Colonic mucosa (tissue), 4 donors: Measurements from ENCODE around the gene KRT27. TPM values are rescaled to one million over a fixed set of nuclear protein-coding genes. Genes with fewer than 3 reads are reported as not detected.

Experiments
- DNase-seq: peaks from one replicate; pipeline ENCODE4 v3.0.0-alpha.2; 2020
- H3K27ac ChIP-seq: fragments of 200-600 bp; one replicate; pipeline ENCODE4 v1.8.0; 2021
- H3K27me3 ChIP-seq: fragments of 200-600 bp; one replicate; pipeline ENCODE4 v1.8.0; 2021
- H3K36me3 ChIP-seq: fragments of 200-600 bp; one replicate; pipeline ENCODE4 v1.8.0; 2021
- H3K4me1 ChIP-seq: fragments of 200-600 bp; one replicate; pipeline ENCODE4 v1.8.0; 2021; ENCODE audit warnings: mild to moderate bottlenecking
- H3K4me3 ChIP-seq: fragments of 200-600 bp; one replicate; pipeline ENCODE4 v1.8.0; 2021
- H3K9ac ChIP-seq, 2 donors: one replicate each; pipeline ENCODE4 v1.7.0; 2013; ENCODE audit warnings: control low read depth in 2 of 2, low read depth in 2 of 2, low read length in 2 of 2
- H3K9me3 ChIP-seq: fragments of 200-600 bp; one replicate; pipeline ENCODE4 v1.8.0; 2021
- CTCF ChIP-seq: fragments of 200-600 bp; IDR thresholded peaks from one replicate; pipeline ENCODE4 v1.8.0; 2022; ENCODE audit warnings: antibody characterized with exemption, mild to moderate bottlenecking
- intact Hi-C: fragments of 100-400 bp; cut with DNase I; formaldehyde crosslinking; loops from one replicate; pipeline ENCODE4 v1.14.1; 2022
- total RNA-seq, 2 donors: library from RNA; stranded (reverse); fragmentation: NEBNext Ultra II Directional in 1 of 2; extraction: Animal tissue kit (Norgen Biotek cat#: 25700) in 1 of 2; gene quantifications; one replicate each; pipeline ENCODE4 v1.2.1, GENCODE V29; 2021
- donor health status: healthy.
- donor health status: DM: no; HTN: no; CAD: no.
- donor health status: DM: no; HTN: no; CAD: no.

The KRT27 gene
- total RNA-seq, 2 donors from 2014 or later: not detected

GRCh38 chr17:40813804-40814203, 31.5 kb upstream of the KRT27 start:
- no peak for TF ChIP-seq CTCF
- Histone ChIP-seq H3K4me1 (no peaks in the 10 kb centered on the region), H3K27me3 (peaks cover 12% of the 10 kb centered on the region), H3K9ac (no peak overlapping the region), H3K27ac (no peak overlapping the region), H3K36me3 (no peaks in the 10 kb centered on the region), H3K4me3 (no peak overlapping the region), H3K9me3 (no peaks in the 10 kb centered on the region)
- intact Hi-C loops: no loop called here
- DNase-seq: no peak

GRCh38 chr17:40812639-40813038, 30.3 kb upstream of the KRT27 start:
- TF ChIP-seq CTCF: no peak
- intact Hi-C loops: no loop called here
- no peaks in the 10 kb centered on the region for H3K9me3 ChIP-seq
- H3K9ac ChIP-seq: no peak overlapping the region
- H3K27ac ChIP-seq: no peak overlapping the region
- H3K36me3 ChIP-seq: no peaks in the 10 kb centered on the region
- no peak for DNase-seq
- no peaks in the 10 kb centered on the region for H3K4me1 ChIP-seq
- no peak overlapping the region for H3K4me3 ChIP-seq
- peaks cover 16% of the 10 kb centered on the region for H3K27me3 ChIP-seq

GRCh38 chr17:40810494-40810893, 28.1 kb upstream of the KRT27 start:
- H3K4me3 ChIP-seq: no peak overlapping the region
- no peak overlapping the region for H3K27ac ChIP-seq
- H3K27me3 ChIP-seq: peaks cover 16% of the 10 kb centered on the region
- H3K4me1 ChIP-seq: no peaks in the 10 kb centered on the region
- H3K36me3 ChIP-seq: no peaks in the 10 kb centered on the region
- DNase-seq: no peak
- TF ChIP-seq CTCF: no peak
- no peak overlapping the region for H3K9ac ChIP-seq
- H3K9me3 ChIP-seq: no peaks in the 10 kb centered on the region
- intact Hi-C loops: no loop called here

- Histone ChIP-seq H3K27me3 (peaks cover 16% of the 10 kb centered on the region), H3K27ac (no peak overlapping the region)
- intact Hi-C loops: no loop called here
Observed at GRCh38 chr17:40809721-40810421, 27.5 kb upstream of the KRT27 start.

GRCh38 chr17:40806131-40806530, 23.8 kb upstream of the KRT27 start:
- no peak overlapping the region for H3K4me3 ChIP-seq
- no peaks in the 10 kb centered on the region for H3K9me3 ChIP-seq
- no peaks in the 10 kb centered on the region for H3K36me3 ChIP-seq
- no peaks in the 10 kb centered on the region for H3K4me1 ChIP-seq
- no peak overlapping the region for H3K9ac ChIP-seq
- DNase-seq: no peak
- no peak overlapping the region for H3K27ac ChIP-seq
- peaks cover 14% of the 10 kb centered on the region for H3K27me3 ChIP-seq
- no peak for TF ChIP-seq CTCF
- intact Hi-C loops: no loop called here

More at GRCh38 chr17:40809721-40810421, 27.5 kb upstream of the KRT27 start:
- no peaks in the 10 kb centered on the region for H3K36me3 ChIP-seq
- no peaks in the 10 kb centered on the region for H3K9me3 ChIP-seq
- H3K4me1 ChIP-seq: no peaks in the 10 kb centered on the region
- H3K9ac ChIP-seq: no peak overlapping the region
- no peak for DNase-seq
- H3K4me3 ChIP-seq: no peak overlapping the region
- no peak for TF ChIP-seq CTCF
